Motor neuron (in vitro differentiated cells): ENCODE results near the gene CCM2. TPM values are rescaled to one million over a fixed set of nuclear protein-coding genes. Genes with fewer than 3 reads are reported as not detected.
"Not testable (repeated sequence)": the region's sequence is repeated elsewhere in the genome, so short reads cannot be mapped to it uniquely, and the experiment has no call there.

Experiments used
- ATAC-seq, 8 experiments: fragments of 200-7000 bp; cut with Tn5 transposase; replicated peaks in 6 of 8; 2 replicates each; pipeline ENCODE4 v1.8.0; 2021; ENCODE audit warnings: mild to moderate bottlenecking in 8 of 8, moderate library complexity in 8 of 8
- H3K27ac ChIP-seq, 2 donors: fragments of 250-450 bp; sonication (Bioruptor Pico); 2 replicates each; pipeline ENCODE4 v1.9.0; 2021; ENCODE audit warnings: antibody characterized with exemption in 2 of 2, mild to moderate bottlenecking in 2 of 2, moderate library complexity in 1 of 2
- H3K4me1 ChIP-seq, 2 donors: fragments of 250-450 bp; sonication (Bioruptor Pico); replicated peaks in 1 of 2; 2 replicates each; pipeline ENCODE4 v1.6.1; 2021; ENCODE audit warnings: antibody characterized with exemption in 2 of 2, mild to moderate bottlenecking in 2 of 2, moderate library complexity in 1 of 2
- H3K4me3 ChIP-seq, 5 donors: fragments of 250-450 bp; sonication (Bioruptor Pico); 2 replicates each; pipeline ENCODE4 v1.9.0; 2021; ENCODE audit warnings: antibody characterized with exemption in 5 of 5, mild to moderate bottlenecking in 5 of 5, moderate library complexity in 4 of 5
- WGBS, 10 experiments: fragments of 450-650 bp; shearing (Covaris generic); methylation state at CpG; one replicate each; pipeline ENCODE4 v1.0.0; 2022; 5-methylcytosine and 5-hydroxymethylcytosine counted together
- in situ Hi-C, 9 experiments: fragments of 400-800 bp; cut with MboI; loops; one replicate each; pipeline ENCODE4 v1.15.0; 2021; ENCODE audit warnings: low sequenced_read_pairs in 9 of 9, low pct_unique_long_range_greater_than_20kb in 2 of 9; ENCODE audit not compliant: unreplicated experiment in 9 of 9
- total RNA-seq, 8 experiments: library from RNA; unstranded; fragments of 300-600 nt; gene quantifications; 2 replicates each; pipeline versions ENCODE4 v1.2.3 to v1.2.4, GENCODE V29; 2022

CCM2 gene
- total RNA-seq, 8 experiments from 2014 or later = 20.7 to 40.2 (median 27.3) TPM

DNA sequence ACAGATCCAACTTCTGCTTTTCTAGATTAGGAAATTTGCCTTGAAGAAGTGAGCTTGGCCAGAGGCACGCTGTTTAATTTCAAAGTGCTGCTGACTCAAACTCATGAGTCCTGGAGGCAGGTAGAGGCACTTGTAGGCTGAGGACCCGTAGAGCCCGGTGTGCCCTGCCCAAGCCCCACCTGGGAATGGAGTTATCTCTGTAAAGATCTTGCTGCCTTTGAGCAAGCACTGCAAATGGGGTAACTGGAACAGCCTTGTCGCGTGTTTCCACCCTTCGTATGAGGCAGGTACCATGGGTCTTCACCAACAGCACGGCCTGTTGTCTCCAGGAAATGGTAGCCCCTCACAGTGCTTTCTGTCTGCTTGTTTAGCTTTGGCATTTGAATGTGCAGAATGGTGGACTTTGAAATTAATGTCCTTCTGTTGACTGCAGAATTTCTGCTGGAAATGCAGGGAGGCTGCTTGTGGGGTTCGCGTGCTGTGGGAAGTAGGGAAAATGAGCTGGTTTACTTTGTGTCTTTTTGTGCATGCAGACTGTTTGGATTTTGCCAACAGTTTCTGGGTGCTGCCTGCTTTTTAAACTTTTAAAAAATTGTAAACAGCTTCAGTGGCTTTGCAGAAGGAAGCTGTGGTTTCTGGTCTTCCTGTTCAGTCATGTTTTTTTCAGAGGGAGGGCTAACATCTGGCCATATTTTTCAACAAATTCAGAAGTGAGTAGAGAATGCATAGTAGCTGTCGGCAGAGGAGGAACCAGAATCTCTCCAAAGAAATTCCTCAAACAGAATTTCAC lies 27.2 kb downstream of the CCM2 start:
- Histone ChIP-seq H3K4me1 (peaks cover 0 to 4% of the 10 kb centered on the region in 2 donors), H3K27ac (no peak overlapping the region), H3K4me3 (no peak overlapping the region)
- ATAC-seq = no peak
- in situ Hi-C loops = no loop called here
- WGBS, 10 experiments = 0 to 100% (median 93%) methylated on average over 1 to 8 of the region's 10 CpGs

DNA sequence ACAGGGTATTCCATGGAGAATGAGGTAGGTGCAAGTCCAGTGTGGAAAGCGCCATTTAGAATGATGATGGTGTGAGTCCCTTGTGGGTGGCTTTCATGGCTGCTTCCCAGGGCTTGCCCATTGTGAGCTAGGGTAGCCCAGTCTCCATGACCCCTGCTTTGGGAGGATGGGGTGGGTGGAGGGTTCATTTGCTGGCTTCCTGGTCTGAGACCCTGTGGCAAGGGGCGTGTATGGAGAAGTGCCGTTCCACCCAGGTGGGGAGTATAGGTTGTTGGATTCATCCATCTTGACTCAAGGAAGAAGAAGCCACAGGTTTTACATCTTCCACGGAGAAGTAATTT lies 27.7 kb downstream of the CCM2 start:
- peaks cover 0 to 4% of the 10 kb centered on the region in 2 donors for H3K4me1 ChIP-seq
- in situ Hi-C loops = no loop called here
- H3K4me3 ChIP-seq = no peak overlapping the region
- H3K27ac ChIP-seq = no peak overlapping the region
- ATAC-seq = no peak
- WGBS, 10 experiments = 80 to 100% (median 100%) methylated on average over 1 to 4 of the region's 4 CpGs; no CpG with 5 or more reads in 6 of the 10 experiments

DNA sequence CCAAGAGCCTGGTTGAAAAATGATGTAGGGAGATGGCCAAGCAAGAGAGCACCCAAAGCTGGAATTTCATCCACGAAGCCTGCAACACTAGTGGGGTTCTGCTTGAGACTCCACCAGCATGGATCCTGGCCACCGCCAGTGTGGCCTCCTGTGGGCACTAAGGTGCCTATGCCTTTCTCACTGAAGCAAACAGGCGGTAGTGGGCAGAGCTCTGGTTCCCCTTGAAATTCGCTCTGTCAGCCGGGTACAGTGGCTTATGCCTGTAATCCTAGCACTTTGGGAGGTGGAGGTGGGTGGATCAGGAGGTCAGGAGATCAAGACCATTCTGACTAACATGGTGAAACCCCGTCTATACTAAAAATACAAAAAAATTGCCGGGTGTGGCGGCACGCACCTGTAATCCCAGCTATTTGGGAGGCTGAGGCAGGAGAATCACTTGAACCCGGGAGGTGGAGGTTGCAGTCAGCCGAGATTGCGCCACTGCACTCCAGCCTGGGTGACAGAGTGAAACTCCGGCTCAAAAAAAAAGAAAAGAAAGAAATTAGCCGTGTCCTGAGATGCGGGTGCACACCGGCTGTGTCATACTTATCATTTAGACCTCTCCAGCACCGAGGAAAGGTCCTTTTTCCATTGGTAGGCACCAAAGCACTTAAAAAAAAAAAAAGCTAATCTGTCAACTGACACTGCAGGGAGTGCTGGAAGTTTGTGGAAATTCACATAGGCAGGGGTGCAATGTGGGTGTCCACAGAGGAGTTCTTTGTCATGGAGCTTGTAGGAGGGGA lies 28.3 kb downstream of the CCM2 start:
- no peak for ATAC-seq
- 80 to 97% (median 90%) methylated on average over 5 to 13 of the region's 17 CpGs; no CpG with 5 or more reads in 4 of the 10 experiments for WGBS, 10 experiments
- H3K4me3 ChIP-seq = no peak overlapping the region
- in situ Hi-C loops = no loop called here
- H3K27ac ChIP-seq = no peak overlapping the region
- H3K4me1 ChIP-seq = peaks cover 0 to 4% of the 10 kb centered on the region in 2 donors

DNA sequence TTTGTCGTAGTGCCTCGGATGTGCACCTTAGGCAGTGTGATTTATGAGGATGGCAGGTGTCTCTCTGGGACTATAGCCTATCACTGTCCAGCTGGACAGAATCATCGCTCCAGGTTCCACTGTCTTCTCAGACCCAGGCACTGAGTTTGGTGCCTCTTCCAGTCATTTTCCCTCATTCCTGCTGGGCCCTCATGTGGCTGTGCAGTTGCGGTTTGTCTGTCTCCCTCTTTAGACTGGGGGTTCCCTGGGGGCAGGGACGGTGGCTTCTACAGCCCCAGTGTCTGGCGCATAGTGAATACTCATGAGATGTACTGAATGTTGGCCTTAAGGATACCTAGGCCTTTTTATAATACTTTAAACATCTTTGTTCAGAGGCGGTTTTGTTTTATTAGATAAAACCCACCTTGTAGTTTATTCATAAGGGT lies 28.9 kb downstream of the CCM2 start:
- H3K4me1 ChIP-seq = peaks cover 0 to 4% of the 10 kb centered on the region in 2 donors
- H3K4me3 ChIP-seq = no peak overlapping the region
- no peak overlapping the region for H3K27ac ChIP-seq
- ATAC-seq = no peak
- in situ Hi-C loops = no loop called here
- WGBS, 10 experiments = 67 to 100% (median 83%) methylated on average over 1 to 6 of the region's 7 CpGs; no CpG with 5 or more reads in 1 of the 10 experiments

DNA sequence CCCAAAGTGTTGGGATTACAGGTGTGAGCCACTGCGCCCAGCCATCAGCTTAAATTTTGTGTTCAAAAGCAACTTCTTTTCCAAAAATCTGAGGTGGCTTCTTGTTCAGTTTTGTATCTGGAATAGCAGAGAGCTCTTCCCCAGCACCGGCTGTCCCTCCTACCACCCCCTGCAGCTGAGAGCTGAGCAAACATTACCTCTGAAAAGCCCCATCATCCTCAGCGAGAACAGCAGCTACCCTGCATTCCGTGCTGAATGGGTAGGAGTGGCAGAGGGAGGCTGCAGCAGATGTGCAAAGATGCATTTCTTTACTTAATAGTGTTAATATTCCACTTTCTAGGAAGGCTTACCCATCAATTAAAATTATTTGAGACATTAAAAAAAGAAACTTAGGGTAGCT lies 31.8 kb downstream of the CCM2 start:
- H3K27ac ChIP-seq = no peak overlapping the region
- peak in 1 of 8 experiments; percentile 79 for ATAC-seq
- WGBS, 10 experiments = 25 to 100% (median 57%) methylated on average over 1 to 4 of the region's 4 CpGs; no CpG with 5 or more reads in 4 of the 10 experiments
- peaks cover 0 to 13% of the 10 kb centered on the region in 2 donors for H3K4me1 ChIP-seq
- in situ Hi-C loops = no loop called here
- no peak overlapping the region for H3K4me3 ChIP-seq

DNA sequence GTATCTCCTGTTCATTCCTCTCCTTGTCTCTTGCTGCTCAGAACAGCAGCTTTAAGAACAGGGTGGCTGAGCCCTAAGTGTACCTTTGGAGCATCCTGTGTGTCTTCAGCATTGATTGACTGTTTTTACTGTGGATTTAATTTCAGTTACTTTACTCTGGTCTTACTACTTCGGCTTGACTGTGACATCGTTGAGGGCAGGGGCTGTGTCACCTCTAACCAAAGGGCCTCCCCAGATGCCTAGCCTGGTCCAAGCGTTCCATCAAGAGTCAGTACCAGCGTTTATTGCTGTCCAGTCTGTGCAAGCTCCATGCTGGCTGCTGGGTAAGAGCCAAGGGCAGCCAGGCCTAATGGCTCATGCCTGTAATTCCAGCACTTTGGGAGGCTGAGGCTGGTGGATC lies 32.4 kb downstream of the CCM2 start:
- H3K4me1 ChIP-seq = peaks cover 0 to 13% of the 10 kb centered on the region in 2 donors
- H3K4me3 ChIP-seq = no peak overlapping the region
- no peak for ATAC-seq
- WGBS, 10 experiments = 79 to 100% (median 94%) methylated on average over 1 to 3 of the region's 4 CpGs; no CpG with 5 or more reads in 5 of the 10 experiments
- in situ Hi-C loops = no loop called here
- H3K27ac ChIP-seq = no peak overlapping the region

DNA sequence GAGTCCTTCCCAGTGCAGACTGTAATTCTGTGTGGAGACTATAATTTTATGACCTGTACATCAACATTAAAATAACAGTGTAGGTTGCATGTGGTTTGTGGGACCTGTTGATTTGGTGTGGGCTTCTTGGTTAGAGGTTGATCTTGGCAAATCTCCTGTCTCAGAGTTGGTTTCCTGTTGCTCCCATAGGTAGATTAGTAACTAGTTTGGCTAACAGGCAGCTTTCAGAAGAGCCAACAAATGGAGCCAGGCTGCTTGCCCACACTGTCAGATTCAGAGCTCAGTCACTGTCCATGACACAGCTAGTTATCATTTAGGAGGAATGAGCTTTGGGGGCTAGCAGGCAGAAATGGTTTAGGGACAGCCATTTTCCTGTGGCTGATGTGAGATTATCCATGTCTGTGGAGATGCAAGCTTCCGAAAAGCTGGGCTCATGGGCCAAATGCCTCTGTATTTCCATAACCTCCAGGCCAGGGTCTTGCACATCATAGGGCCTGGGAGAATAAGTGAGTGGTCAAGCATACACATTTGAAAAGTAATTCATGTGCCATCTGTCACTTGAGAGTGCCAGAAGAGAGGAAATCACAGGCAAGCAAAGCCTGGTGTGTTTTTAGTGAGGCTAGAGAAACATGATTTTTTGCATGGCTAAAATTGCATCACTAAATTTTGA lies 33.4 kb downstream of the CCM2 start:
- Histone ChIP-seq H3K4me3 (no peak overlapping the region), H3K4me1 (peaks cover 0 to 13% of the 10 kb centered on the region in 2 donors), H3K27ac (no peak overlapping the region)
- 20 to 43% methylated on average over 1 of the region's 1 CpG; no CpG with 5 or more reads in 8 of the 10 experiments for WGBS, 10 experiments
- ATAC-seq = peak in 1 of 8 experiments; percentile 31
- in situ Hi-C loops = no loop called here

DNA sequence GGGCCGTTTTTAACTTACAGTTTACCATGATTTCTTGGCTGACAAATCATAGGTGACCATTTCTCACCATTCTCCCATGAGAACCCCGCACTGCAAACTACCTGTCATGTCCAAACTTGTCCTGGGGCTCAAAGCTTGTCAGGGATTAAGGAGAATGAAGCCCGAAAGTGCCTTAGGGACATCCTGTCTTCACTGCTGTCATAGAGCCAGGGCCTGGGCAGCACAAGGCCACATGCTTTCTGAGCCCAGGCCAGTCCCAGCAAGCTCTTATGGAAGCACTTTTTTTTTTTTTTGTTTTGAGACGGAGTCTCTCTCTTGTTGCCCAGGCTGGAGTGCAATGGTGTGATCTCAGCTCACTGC lies 33.9 kb downstream of the CCM2 start:
- in situ Hi-C loops = no loop called here
- peak; percentile 21 to 75 (median 36) for ATAC-seq

DNA sequence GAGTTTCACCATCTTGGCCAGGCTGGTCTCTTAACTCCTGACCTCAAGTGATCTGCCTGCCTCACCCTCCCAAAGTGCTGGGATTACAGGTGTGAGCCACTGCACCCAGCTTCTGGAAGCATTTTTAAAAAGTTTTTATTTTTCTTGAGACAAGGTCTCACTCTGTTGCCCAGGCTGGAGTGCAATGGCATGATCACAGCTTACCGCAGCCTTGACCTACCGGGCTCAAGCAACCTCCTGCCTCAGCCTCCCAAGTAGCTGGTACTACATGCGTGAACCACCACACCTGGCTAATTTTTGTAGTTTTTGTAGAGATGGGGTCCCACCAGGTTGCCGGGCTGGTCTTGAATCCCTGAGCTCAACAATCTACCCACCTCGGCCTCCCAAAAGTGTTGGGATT lies 34.7 kb downstream of the CCM2 start:
- in situ Hi-C loops, H3K27ac ChIP-seq: not testable (repeated sequence)
- 92 to 100% (median 100%) methylated on average over 1 to 4 of the region's 5 CpGs; no CpG with 5 or more reads in 4 of the 10 experiments for WGBS, 10 experiments

More for the DNA sequence above, 33.9 kb downstream of the CCM2 start:
- peaks cover 0 to 13% of the 10 kb centered on the region in 2 donors for H3K4me1 ChIP-seq
- 14 to 100% (median 80%) methylated on average over 1 to 3 of the region's 4 CpGs; no CpG with 5 or more reads in 2 of the 10 experiments for WGBS, 10 experiments
- no peak overlapping the region for H3K4me3 ChIP-seq
- no peak overlapping the region for H3K27ac ChIP-seq

DNA sequence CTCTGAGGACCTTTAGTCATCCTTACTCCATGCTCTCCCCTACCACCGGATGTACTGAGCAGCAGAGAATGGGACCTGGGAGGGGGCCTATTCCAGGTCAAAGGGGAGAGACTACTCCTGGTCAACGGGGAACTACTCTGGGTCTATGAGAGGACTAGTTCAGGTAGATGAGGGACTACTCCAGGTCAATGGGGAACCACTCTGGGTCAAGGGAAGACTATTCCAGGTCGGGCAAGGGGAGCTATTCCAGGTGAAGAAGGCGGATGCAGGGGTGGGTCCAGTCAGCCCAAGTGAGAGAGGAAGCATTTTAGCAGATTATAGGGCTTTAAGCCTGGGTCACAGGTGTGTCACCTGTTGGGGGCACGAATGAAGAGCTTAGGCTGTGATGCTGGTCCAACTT lies 35.4 kb downstream of the CCM2 start:
- Histone ChIP-seq H3K4me3 (no peak overlapping the region), H3K27ac (no peak overlapping the region), H3K4me1 (peaks cover 0 to 13% of the 10 kb centered on the region in 2 donors)
- WGBS, 10 experiments = 50 to 100% (median 93%) methylated on average over 1 to 4 of the region's 5 CpGs; no CpG with 5 or more reads in 1 of the 10 experiments
- in situ Hi-C loops = no loop called here
- no peak for ATAC-seq

More for the DNA sequence above, 34.7 kb downstream of the CCM2 start:
- H3K4me3 ChIP-seq, ATAC-seq: not testable (repeated sequence)
- H3K4me1 ChIP-seq = peaks cover 0 to 13% of the 10 kb centered on the region in 2 donors

DNA sequence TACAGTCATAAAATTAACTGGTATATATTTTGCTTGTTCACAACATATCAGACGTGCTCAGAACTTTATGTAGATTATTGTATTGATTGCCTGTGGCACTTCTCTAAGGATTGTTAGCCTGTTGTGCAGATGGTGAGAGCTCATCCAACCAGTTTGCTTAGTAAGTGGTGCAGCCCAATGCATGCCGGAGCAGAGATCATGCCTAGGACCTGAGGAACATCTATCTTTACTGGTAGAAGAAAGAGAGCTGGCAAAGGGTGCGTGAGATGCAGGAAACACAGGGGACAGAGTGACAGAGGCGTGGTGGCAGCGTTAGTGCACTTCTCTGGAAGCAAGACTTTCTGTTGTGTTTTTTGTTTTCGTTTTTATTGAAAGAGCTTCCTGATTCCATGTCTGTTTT lies 35.9 kb downstream of the CCM2 start:
- H3K27ac ChIP-seq = no peak overlapping the region
- no peak overlapping the region for H3K4me3 ChIP-seq
- peaks cover 0 to 13% of the 10 kb centered on the region in 2 donors for H3K4me1 ChIP-seq
- in situ Hi-C loops = no loop called here
- peak in 2 of 8 experiments; percentile 40 to 68 for ATAC-seq
- WGBS, 10 experiments = 40 to 96% (median 73%) methylated on average over 1 to 6 of the region's 6 CpGs; no CpG with 5 or more reads in 1 of the 10 experiments

DNA sequence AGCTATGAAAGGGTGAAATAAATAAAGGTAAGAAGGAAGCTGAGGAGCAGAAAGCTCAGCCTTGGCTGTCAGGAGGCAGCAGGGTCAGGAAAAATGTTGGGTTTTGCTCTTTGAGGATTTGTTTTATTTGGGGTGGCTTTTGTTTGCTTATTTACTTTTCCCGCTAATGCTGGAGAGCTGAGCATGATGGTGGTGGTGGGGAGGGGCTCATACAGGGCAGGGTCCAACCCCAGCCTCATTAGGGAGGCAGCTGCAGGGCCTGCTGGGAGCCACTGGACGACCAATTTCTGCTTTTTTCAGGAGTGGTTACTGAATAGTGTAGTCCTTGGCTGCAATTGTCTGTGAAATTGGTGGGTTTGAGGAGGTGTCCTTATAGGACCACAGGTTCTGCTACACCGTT lies 36.3 kb downstream of the CCM2 start:
- Histone ChIP-seq H3K27ac (no peak overlapping the region), H3K4me1 (peaks cover 0 to 13% of the 10 kb centered on the region in 2 donors), H3K4me3 (no peak overlapping the region)
- in situ Hi-C loops = no loop called here
- 57 to 89% (median 76%) methylated on average over 1 to 3 of the region's 3 CpGs; no CpG with 5 or more reads in 5 of the 10 experiments for WGBS, 10 experiments
- ATAC-seq = peak in 2 of 8 experiments; percentile 66 to 78

DNA sequence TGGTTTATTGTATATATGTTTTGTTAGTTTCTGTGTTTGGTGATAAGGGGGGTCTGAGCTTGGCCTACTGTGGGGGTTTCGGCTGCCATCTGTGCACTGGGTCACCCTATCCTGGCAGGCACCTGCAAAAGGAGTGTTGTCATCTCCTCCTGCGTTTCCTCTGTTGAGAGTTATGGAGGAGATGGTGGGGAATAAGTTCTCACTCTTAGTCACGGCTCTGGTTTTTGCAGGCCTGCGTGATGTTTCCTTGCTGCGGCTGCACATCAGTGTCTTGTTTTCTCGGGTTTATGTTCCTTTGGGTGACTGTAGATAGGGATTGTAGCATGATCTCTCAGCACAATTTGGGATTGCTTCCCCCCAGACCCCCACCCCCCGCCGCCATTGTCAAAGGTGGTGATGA lies 36.8 kb downstream of the CCM2 start:
- H3K4me3 ChIP-seq = no peak overlapping the region
- in situ Hi-C loops = no loop called here
- H3K4me1 ChIP-seq = peaks cover 0 to 11% of the 10 kb centered on the region in 2 donors
- WGBS, 10 experiments = 90 to 100% (median 100%) methylated on average over 1 to 6 of the region's 8 CpGs; no CpG with 5 or more reads in 5 of the 10 experiments
- ATAC-seq = no peak
- H3K27ac ChIP-seq = no peak overlapping the region
